IPS-15b (cell line): ENCODE measurements around the gene ECSCR.
"Not testable (repeated sequence)": the region's sequence is repeated elsewhere in the genome, so short reads cannot be mapped to it uniquely, and the experiment has no call there.

ENCODE experiments used
- H3K27me3 ChIP-seq: one replicate; pipeline ENCODE4 v1.6.1; 2013; ENCODE audit warnings: low read length; ENCODE audit not compliant: control insufficient read depth, insufficient read depth
- H3K36me3 ChIP-seq: one replicate; pipeline ENCODE4 v1.6.1; 2013; ENCODE audit warnings: low read length; ENCODE audit not compliant: control insufficient read depth, insufficient read depth
- H3K4me1 ChIP-seq: one replicate; pipeline ENCODE4 v1.6.1; 2013; ENCODE audit warnings: mild to moderate bottlenecking, low read length; ENCODE audit not compliant: control insufficient read depth, insufficient read depth
- H3K4me3 ChIP-seq: one replicate; pipeline ENCODE4 v1.5.1; 2013; ENCODE audit warnings: low read depth, low read length
- H3K9ac ChIP-seq: one replicate; pipeline ENCODE4 v1.6.1; 2013; ENCODE audit warnings: low read depth, mild to moderate bottlenecking, low read length
- H3K9me3 ChIP-seq: one replicate; pipeline ENCODE4 v1.6.1; 2013; ENCODE audit warnings: mild to moderate bottlenecking, low read length; ENCODE audit not compliant: control insufficient read depth, insufficient read depth

The ECSCR gene

DNA sequence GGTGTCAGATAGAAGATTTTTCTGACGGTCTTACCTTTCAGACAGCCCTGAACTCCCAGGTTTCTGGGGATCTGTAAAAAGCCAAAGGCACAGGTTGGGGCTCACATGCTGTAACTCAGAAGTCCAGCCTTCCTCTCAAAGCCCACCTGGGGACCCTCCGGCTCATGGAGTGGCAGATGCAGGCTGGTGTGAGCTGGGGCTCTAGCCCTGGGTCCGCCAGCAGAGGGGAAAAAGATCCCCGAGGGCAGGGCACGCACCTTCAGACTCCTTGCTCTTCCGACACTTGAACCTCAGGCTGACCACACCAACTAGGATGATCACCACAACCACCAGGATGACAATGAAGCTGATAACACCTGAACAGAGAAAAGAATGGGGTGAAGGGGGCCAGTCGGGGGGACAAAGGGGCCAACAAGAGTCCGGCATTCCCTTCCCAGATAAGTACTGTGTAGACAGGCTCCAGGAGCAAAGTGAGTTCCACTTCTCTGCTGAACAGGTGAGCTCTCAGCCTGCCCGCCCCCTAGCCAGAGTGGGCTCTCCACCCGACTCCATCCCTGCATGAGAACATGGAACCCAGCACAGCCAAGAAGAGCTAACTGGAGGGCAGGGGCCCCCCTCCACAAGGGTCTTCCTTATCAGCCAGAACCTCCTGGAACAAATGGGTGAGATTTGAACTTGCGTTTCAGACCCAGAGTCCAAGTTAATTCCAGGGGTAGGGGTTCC is 7.8 kb downstream of the ECSCR start:
- H3K27me3 ChIP-seq = no peaks in the 10 kb centered on the region
- H3K4me3 ChIP-seq = no peak overlapping the region
- no peaks in the 10 kb centered on the region for H3K36me3 ChIP-seq
- no peaks in the 10 kb centered on the region for H3K9me3 ChIP-seq
- peaks cover 3% of the 10 kb centered on the region for H3K4me1 ChIP-seq
- H3K9ac ChIP-seq = no peak overlapping the region

DNA sequence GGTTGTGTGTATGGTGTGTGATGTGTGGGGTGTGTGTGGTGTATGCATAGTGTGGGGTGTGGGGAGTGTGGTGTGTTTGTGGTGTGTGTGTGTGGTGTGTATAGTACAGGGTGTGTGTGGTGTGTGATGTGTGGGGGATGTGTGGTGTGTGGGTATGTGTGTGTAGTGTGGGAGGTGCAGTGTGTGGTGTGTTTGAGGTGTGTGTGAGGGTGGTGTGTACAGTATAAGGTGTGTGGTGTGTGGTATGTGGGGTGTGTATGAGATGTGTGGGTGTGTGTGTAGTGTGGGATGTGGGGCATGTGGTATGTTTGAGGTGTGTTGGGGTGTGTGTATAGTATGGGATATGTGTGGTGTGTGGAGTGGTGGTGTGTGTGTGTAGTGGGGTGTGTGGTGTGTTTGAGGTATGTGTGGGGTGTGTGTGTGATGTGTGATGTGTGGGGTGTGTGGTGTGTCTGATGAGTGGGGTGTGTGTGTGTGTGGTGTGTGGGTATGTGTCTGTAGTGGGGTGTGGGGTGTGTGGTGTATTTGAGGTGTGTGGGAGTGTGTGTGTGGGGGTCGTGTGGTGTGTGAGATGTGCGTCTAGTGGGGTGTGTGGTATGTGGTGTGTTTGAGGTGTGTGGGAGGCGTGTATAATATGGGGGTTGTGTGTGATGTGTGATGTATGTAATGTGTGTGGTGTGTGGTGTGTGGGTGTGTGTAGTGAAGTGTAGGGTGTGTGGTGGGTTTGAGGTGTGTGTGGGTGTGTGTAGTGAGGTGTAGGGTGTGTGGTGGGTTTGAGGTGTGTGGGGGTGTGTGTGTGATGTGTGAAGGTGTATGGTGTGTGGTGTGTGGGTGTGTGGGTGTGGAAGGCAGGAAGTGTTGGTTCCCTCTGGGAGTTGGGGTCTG is 8.6 kb downstream of the ECSCR start:
- Histone ChIP-seq H3K36me3 (no peaks in the 10 kb centered on the region), H3K4me1 (no peaks in the 10 kb centered on the region), H3K9ac (no peak overlapping the region), H3K4me3 (no peak overlapping the region), H3K27me3 (no peaks in the 10 kb centered on the region), H3K9me3 (no peaks in the 10 kb centered on the region)

DNA sequence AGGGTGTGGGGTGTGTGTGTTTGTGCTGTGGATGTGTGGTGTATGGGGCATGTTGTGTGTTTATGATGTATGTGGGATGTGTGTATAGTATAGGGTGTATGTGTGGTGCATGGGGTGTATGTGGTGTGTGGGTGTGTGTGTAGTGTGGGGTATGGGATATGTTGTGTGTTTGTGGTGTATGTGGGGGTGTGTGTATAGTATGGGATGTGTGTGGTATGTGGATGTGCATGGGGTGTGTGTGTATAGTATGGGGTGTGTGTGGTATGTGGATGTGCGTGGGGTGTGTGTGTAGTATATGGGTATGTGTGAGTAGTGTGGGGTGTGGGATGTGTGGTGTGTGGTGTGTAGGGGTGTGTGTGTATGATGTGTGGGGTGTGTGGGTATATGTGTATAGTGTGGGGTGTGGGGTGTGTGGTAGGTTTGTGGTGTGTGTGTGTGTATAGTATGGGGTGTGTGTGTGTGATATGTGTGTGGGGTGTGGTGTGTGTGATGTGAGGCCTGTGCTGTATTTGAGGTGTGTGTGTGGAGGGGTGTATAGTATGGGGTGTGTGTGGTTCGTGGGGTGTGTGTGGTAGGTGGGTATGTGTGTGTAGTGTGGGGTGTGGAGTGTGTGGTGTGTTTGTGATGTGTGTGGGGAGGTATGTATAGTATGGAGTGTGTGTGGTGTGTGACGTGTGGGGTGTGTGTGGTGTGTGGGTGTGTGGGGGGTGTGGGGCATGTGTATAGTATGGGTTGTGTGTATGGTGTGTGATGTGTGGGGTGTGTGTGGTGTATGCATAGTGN is 10.5 kb downstream of the ECSCR start:
- Histone ChIP-seq H3K27me3 (no peaks in the 10 kb centered on the region), H3K4me1 (no peaks in the 10 kb centered on the region), H3K4me3 (no peak overlapping the region), H3K9me3 (no peaks in the 10 kb centered on the region), H3K9ac (no peak overlapping the region), H3K36me3 (no peaks in the 10 kb centered on the region)

- Histone ChIP-seq H3K4me3 (no peak overlapping the region), H3K9me3 (no peaks in the 10 kb centered on the region), H3K27me3 (no peaks in the 10 kb centered on the region), H3K4me1 (no peaks in the 10 kb centered on the region), H3K9ac (no peak overlapping the region), H3K36me3 (no peaks in the 10 kb centered on the region)
These were observed 11.4 kb downstream of the ECSCR start for GRCh38 chr5:139451176-139451575.

DNA sequence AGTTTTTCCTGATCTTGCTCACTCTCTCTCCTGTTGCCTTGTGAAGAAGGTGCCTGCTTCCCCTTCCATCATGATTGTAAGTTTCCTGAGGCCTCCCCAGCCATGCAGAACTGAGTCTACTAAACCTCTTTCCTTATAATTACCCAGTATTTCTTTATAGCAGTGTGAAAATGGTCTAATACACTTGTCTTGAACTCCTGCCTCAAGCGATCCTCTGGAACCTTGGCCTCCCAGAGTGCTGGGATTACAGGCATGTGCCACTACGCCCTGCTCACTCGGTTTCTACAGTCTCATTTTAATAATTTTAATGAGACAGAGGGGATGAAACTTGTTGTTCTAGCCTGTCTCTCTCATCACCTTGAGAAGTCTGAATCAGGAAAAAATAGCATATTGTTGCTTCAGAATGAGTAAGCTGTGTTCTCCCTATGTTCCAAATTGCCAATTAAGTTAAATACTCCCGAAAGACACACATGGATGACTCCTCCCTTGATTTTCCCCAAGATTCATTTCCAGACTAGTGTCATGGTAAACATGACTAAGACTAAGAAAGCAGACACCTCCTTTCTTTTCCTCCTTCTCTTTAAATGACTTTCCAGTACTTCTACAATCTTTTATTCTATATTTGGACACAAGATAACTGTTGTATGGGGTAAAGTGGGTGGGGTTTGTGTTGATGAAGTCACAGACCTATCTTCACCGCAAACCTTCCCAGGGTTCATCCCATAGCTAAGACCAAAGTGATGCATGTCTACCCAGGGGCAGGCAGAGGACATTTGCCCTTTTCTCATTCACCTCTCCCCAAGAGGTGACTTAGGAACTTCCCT is 15.4 kb downstream of the ECSCR start:
- Histone ChIP-seq H3K4me1 (no peaks in the 10 kb centered on the region), H3K9ac (no peak overlapping the region), H3K9me3 (no peaks in the 10 kb centered on the region), H3K4me3 (no peak overlapping the region), H3K27me3 (no peaks in the 10 kb centered on the region), H3K36me3 (no peaks in the 10 kb centered on the region)

DNA sequence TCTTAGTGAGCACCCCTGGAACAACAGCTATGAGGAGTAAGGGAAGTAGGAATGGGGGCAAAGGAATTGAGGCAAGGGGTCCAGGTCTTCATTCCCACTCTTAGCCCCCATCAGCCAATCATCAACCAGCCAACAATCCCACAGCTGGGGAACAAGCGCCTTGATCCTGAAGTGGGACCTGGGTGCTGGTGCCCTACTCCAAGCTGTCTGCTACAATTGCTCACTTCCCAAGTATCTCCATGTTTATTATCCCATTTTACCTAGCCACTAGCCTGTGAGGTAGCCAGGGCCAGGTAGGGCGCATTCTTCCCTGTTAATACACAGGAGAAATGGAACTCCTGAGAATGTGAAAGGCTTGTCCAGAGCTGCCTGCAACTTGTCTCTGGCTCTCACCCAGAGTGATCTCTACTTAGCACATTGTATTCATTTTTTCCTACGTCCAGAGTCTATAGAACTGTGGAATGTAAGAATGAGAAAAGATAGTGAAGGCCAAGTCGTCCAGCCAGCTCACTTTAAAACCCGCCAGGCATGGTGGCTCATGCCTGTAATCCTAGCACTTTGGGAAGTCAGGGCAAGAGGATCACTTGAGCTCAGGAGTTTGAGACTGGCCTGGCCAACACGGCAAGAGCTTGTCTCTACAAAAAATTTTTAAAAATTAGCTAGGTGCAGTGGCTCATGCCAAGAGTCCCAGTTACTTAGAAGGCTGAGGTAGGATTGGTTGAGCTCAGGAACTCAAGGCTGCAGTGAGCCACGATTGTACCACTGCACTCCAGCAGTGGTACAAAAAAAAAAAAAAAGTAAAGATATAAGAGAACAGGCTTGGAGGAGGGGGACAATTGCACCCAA is 17.0 kb downstream of the ECSCR start:
- Histone ChIP-seq H3K27me3 (no peaks in the 10 kb centered on the region), H3K4me3 (no peak overlapping the region), H3K9me3 (no peaks in the 10 kb centered on the region), H3K4me1 (no peaks in the 10 kb centered on the region), H3K36me3 (no peaks in the 10 kb centered on the region), H3K9ac (no peak overlapping the region)

DNA sequence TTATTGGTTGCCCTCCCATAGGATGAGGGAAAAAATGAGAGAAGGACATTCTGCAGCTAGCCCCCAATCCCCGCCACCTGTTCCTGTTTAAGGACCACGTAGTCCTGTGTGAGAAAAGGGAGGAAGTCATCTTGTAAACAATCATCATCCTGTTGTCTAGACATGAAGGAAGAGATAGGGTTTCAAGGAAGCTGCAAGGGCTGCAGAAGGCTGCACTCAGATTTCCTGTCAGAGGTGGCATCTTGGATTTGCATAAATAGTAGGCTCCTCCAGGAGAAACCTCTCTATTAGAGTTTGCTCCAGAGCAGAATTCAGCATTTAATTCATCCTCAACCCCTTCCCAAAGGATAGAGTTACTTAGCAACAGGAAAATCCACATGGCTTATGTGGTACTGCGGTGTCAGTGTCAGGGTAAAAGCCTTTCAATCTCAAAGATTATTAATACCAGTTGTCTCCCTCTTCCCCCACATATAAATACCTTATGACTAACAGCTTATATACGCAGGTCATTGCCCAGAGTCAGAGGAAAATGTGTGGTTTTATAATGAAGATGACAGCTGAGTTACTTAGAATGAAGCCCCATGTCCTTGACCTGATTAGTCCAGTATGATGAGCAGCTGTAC is 18.6 kb downstream of the ECSCR start:
- H3K4me1 ChIP-seq = no peaks in the 10 kb centered on the region
- H3K36me3 ChIP-seq = no peaks in the 10 kb centered on the region
- no peaks in the 10 kb centered on the region for H3K27me3 ChIP-seq
- no peak overlapping the region for H3K9ac ChIP-seq
- H3K9me3 ChIP-seq = no peaks in the 10 kb centered on the region
- H3K4me3 ChIP-seq = no peak overlapping the region

DNA sequence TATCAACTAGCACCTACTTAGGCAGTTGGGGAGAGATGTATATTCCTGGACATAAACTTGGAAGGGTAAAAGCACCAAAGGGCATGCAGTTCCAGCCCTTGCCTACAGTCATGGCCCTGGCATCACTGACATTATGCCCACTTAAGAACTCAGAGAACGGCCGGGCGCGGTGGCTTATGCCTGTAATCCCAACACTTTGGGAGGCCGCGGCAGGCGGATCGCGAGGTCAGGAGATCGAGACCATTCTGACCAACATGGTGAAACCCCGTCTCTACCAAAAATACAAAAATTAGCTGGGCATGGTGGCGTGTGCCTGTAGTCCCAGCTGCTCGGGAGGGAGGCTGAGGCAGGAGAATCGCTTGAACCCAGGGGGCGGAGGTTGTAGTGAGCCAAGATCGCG is 22.1 kb downstream of the ECSCR start:
- not testable (repeated sequence) for H3K9me3 ChIP-seq, H3K9ac ChIP-seq, H3K27me3 ChIP-seq, H3K36me3 ChIP-seq, H3K4me1 ChIP-seq, H3K4me3 ChIP-seq

DNA sequence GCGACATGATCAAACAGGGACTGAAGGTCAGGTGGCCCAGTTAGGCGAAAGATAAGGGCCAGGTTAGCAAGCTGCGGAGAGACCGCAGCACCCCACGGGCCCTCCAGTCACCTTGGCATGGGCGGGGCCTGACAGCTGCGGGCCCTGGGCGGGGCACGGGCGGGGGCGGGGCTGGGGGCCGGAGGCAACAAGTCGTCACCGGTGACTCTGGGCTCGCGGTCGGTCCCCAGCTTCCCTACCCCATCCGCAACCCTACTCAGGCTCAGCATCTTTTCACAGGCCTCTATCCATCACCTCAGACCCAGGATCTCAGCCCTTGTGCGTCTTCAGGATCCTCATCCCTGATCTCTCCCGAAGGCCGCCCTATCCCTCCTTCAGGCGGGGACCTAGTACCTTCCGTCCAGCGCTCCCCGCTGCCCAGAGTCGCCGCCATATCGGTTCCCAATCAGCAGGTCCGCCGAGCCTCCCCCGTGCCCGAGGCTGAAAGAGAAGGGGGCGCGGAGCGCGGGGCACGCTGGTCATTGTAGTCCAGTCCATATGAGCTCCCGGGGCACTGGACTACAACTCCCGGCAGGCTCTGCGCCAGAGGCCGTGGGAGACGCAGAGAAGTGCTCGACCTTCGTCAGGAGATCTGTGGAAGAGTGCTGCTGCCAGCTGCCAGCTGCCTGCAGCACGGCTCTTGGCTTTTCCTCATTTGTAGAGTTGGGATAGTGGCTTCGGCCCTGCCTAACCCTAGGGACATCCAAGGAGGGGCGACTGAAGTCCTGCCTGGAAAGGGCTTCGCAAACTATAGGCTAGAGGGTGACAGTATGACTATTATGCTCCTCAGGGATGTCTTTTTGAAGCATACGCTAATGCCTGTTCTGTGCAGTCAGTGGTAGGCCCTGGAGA is 23.3 kb downstream of the ECSCR start, which contains the start of gene DNAJC18:
TSS of gene DNAJC18 (minus strand) at position 513 of the 891 bp plus-strand sequence. CDS start at position 433, 80 bp downstream.
- H3K9ac ChIP-seq = peak within 1 kb of the TSS; percentile 48
- H3K9me3 ChIP-seq = no peaks in the 10 kb centered on the region
- H3K36me3 ChIP-seq = peaks cover 3% of the 10 kb centered on the region
- no peaks in the 10 kb centered on the region for H3K27me3 ChIP-seq
- no peaks in the 10 kb centered on the region for H3K4me1 ChIP-seq
- peak within 1 kb of the TSS; percentile 73 for H3K4me3 ChIP-seq

- Histone ChIP-seq H3K36me3 (peaks cover 3% of the 10 kb centered on the region), H3K9me3 (no peaks in the 10 kb centered on the region), H3K4me3 (peak overlapping the region; percentile 62), H3K9ac (no peak overlapping the region), H3K4me1 (no peaks in the 10 kb centered on the region), H3K27me3 (no peaks in the 10 kb centered on the region)
These were observed 23.9 kb downstream of the ECSCR start for GRCh38 chr5:139438707-139439012.
